Hepatocyte (in vitro differentiated cells): ENCODE data around the gene SMAD3. TPM values are rescaled to one million over a fixed set of nuclear protein-coding genes. Genes with fewer than 3 reads are reported as not detected.
A peak's percentile ranks its signal among the peaks of the same experiment; 100 is the strongest.

ENCODE experiments used
- DNase-seq: peaks from one replicate; pipeline ENCODE4 v3.0.0-alpha.2; 2016; ENCODE audit warnings: low spot score
- H2AFZ ChIP-seq: fragments of 200-600 bp; sonication (generic); 2 replicates; pipeline ENCODE4 v1.6.0; 2016; ENCODE audit warnings: antibody characterized with exemption, mild to moderate bottlenecking
- H3K27ac ChIP-seq: fragments of 200-600 bp; sonication (generic); 2 replicates; pipeline ENCODE4 v1.5.1; 2016; ENCODE audit warnings: mild to moderate bottlenecking
- H3K27me3 ChIP-seq: fragments of 200-600 bp; sonication (generic); 2 replicates; pipeline ENCODE4 v1.6.1; 2016
- H3K36me3 ChIP-seq: fragments of 200-600 bp; sonication (generic); replicated peaks from 2 replicates; pipeline ENCODE4 v1.5.1; 2016; ENCODE audit warnings: low read depth; ENCODE audit not compliant: insufficient read depth
- H3K4me1 ChIP-seq: fragments of 200-600 bp; sonication (generic); 2 replicates; pipeline ENCODE4 v1.5.1; 2016; ENCODE audit warnings: mild to moderate bottlenecking, moderate library complexity; ENCODE audit not compliant: insufficient read depth
- H3K4me2 ChIP-seq: fragments of 200-600 bp; sonication (generic); 2 replicates; pipeline ENCODE4 v1.6.0; 2016
- H3K4me3 ChIP-seq: fragments of 200-600 bp; sonication (generic); 2 replicates; pipeline ENCODE4 v1.5.1; 2016; ENCODE audit warnings: mild to moderate bottlenecking
- H3K79me2 ChIP-seq: fragments of 200-600 bp; sonication (generic); 2 replicates; pipeline ENCODE4 v1.6.0; 2017; ENCODE audit warnings: mild to moderate bottlenecking
- H3K9me2 ChIP-seq: fragments of 200-600 bp; sonication (generic); replicated peaks from 2 replicates; pipeline ENCODE4 v1.6.0; 2017; ENCODE audit warnings: mild to moderate bottlenecking; ENCODE audit not compliant: insufficient read depth
- H3K9me3 ChIP-seq: fragments of 200-600 bp; sonication (generic); 2 replicates; pipeline ENCODE4 v1.5.1; 2016; ENCODE audit warnings: low read depth, mild to moderate bottlenecking
- H4K20me1 ChIP-seq: fragments of 200-600 bp; sonication (generic); 2 replicates; pipeline ENCODE4 v1.6.0; 2016; ENCODE audit warnings: mild to moderate bottlenecking; ENCODE audit not compliant: insufficient read depth, poor library complexity, severe bottlenecking
- EZH2 ChIP-seq: fragments of 200-600 bp; sonication (generic); IDR thresholded peaks from 2 replicates; pipeline ENCODE4 v1.6.1; 2016; ENCODE audit warnings: antibody characterized with exemption, mild to moderate bottlenecking, borderline replicate concordance
- EZH2phosphoT487 ChIP-seq: fragments of 200-600 bp; sonication (generic); IDR thresholded peaks from one replicate; pipeline ENCODE4 v1.6.1; 2018; ENCODE audit warnings: antibody characterized with exemption, mild to moderate bottlenecking, low read depth, moderate library complexity; ENCODE audit not compliant: unreplicated experiment, severe bottlenecking
- WGBS: methylation state at CpG from one replicate; pipeline ENCODE4 v1.1.6; 2016; ENCODE audit warnings: low lambda C conversion rate; ENCODE audit errors: missing lambda C conversion rate; 5-methylcytosine and 5-hydroxymethylcytosine counted together
- polyA plus RNA-seq: library from polyadenylated mRNA; unstranded; fragments of >200 nt; fragmentation: Nextera tagmentation; extraction: Ambion mirVana; gene quantifications from 2 replicates; pipeline ENCODE4 v1.2.1, GENCODE V29; 2016
- total RNA-seq: library from RNA; depleted of rRNA; stranded (reverse); fragments of >200 nt; gene quantifications from 2 replicates; pipeline ENCODE4 v1.2.3, GENCODE V29; 2014
- TF ChIP-seq, protein P1 (sequence below): fragments of 200-600 bp; sonication (generic); IDR thresholded peaks from 2 replicates; pipeline ENCODE4 v1.5.1; 2016; ENCODE audit warnings: antibody characterized with exemption, mild to moderate bottlenecking; ENCODE audit not compliant: poor library complexity

The SMAD3 gene
- total and polyA plus RNA-seq, 2 experiments from 2014 or later = 24.7 to 32.2 TPM

DNA sequence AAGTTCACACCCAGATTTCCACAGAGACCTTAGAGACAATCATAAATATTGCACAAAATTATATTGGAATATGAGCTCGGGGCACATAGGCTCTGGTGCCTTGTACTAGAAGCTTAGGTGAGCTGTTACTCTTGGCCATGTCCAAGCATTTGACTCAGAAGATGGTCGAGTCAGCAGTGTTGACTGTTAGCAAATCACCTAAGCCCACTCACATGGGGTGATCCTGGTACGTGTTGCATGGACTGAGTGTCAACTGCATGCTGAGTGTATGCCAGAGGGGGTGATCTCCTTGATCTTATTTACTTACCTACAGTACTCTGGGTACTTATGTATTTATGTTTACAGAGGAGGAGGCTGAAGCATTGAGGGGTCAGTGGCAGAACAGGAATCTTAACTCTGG lies 14.0 kb downstream of the SMAD3 start:
- peaks cover 97% of the 10 kb centered on the region for H3K79me2 ChIP-seq
- H4K20me1 ChIP-seq = peaks cover 63% of the 10 kb centered on the region
- DNase-seq = no peak
- H3K9me2 ChIP-seq = no peaks in the 10 kb centered on the region
- TF ChIP-seq EZH2phosphoT487 = no peak
- no peak for TF ChIP-seq EZH2
- TF ChIP-seq, protein P1, sequence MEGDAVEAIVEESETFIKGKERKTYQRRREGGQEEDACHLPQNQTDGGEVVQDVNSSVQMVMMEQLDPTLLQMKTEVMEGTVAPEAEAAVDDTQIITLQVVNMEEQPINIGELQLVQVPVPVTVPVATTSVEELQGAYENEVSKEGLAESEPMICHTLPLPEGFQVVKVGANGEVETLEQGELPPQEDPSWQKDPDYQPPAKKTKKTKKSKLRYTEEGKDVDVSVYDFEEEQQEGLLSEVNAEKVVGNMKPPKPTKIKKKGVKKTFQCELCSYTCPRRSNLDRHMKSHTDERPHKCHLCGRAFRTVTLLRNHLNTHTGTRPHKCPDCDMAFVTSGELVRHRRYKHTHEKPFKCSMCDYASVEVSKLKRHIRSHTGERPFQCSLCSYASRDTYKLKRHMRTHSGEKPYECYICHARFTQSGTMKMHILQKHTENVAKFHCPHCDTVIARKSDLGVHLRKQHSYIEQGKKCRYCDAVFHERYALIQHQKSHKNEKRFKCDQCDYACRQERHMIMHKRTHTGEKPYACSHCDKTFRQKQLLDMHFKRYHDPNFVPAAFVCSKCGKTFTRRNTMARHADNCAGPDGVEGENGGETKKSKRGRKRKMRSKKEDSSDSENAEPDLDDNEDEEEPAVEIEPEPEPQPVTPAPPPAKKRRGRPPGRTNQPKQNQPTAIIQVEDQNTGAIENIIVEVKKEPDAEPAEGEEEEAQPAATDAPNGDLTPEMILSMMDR = no peak
- peaks cover 72% of the 10 kb centered on the region for H3K4me1 ChIP-seq
- 81% methylated on average over 3 of the region's 3 CpGs for WGBS
- H3K4me2 ChIP-seq = no peak overlapping the region
- H3K27ac ChIP-seq = no peak overlapping the region
- H3K4me3 ChIP-seq = no peak overlapping the region
- H2AFZ ChIP-seq = no peak overlapping the region
- no peaks in the 10 kb centered on the region for H3K9me3 ChIP-seq
- no peaks in the 10 kb centered on the region for H3K27me3 ChIP-seq
- H3K36me3 ChIP-seq = no peaks in the 10 kb centered on the region

GRCh38 chr15:67080118-67080899 lies 14.9 kb downstream of the SMAD3 start:
- peak overlapping the region; percentile 43 for H3K4me2 ChIP-seq
- TF ChIP-seq EZH2 (no peak), EZH2phosphoT487 (no peak)
- TF ChIP-seq, protein P1 = no peak
- DNase-seq = no peak
- H2AFZ ChIP-seq = no peak overlapping the region
- H3K4me1 ChIP-seq = peaks cover 73% of the 10 kb centered on the region
- 87% methylated on average over 12 of the region's 12 CpGs for WGBS
- H3K9me2 ChIP-seq = no peaks in the 10 kb centered on the region
- H3K36me3 ChIP-seq = no peaks in the 10 kb centered on the region
- no peaks in the 10 kb centered on the region for H3K9me3 ChIP-seq
- H3K4me3 ChIP-seq = no peak overlapping the region
- no peaks in the 10 kb centered on the region for H3K27me3 ChIP-seq
- peaks cover 100% of the 10 kb centered on the region for H3K79me2 ChIP-seq
- H3K27ac ChIP-seq = peak overlapping the region; percentile 42
- H4K20me1 ChIP-seq = peaks cover 54% of the 10 kb centered on the region

DNA sequence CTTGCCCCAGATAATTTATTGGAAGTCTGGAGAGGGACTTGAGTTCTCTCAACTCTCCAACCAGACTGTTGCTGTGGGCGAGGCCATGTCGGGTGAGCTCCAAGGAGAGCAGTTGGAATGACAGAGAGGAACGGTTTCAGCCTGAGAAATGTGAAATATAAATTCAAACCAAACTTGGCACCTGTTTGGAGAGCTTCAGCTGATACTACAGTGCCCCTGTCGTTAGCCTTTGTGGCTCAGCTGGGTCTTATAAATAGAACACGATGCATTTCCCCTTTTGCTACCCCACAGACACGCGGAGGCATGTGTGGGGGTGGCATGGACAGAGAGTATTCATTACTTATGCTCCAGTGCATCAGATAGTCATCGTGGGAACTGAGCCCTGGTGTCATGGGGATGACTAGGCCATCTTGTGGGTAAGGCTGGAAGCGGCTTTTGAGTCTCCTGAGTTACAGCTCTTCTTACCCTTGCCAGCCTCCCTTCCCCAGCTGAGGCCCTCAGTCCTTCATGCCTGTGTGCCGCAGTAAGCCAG lies 15.6 kb downstream of the SMAD3 start:
- Histone ChIP-seq H3K4me1 (peaks cover 78% of the 10 kb centered on the region), H3K27me3 (no peaks in the 10 kb centered on the region), H3K36me3 (no peaks in the 10 kb centered on the region), H3K4me2 (peak overlapping the region; percentile 43), H3K4me3 (no peak overlapping the region), H4K20me1 (peaks cover 58% of the 10 kb centered on the region), H3K27ac (peak overlapping the region; percentile 72), H3K79me2 (peaks cover 100% of the 10 kb centered on the region), H3K9me2 (no peaks in the 10 kb centered on the region), H2AFZ (no peak overlapping the region), H3K9me3 (no peaks in the 10 kb centered on the region)
- 82% methylated on average over 10 of the region's 10 CpGs for WGBS
- DNase-seq = no peak
- TF ChIP-seq EZH2 = no peak
- no peak for TF ChIP-seq EZH2phosphoT487
- TF ChIP-seq, protein P1 = no peak
